Dermis blood vessel endothelial cell (primary cell): Measurements from ENCODE around the gene RARG. TPM values are rescaled to one million over a fixed set of nuclear protein-coding genes. Genes with fewer than 3 reads are reported as not detected.

ENCODE experiments used
- DNase-seq: peaks from one replicate; pipeline ENCODE4 v3.0.0; 2010
- total RNA-seq: library from RNA; depleted of rRNA; stranded (reverse); fragments of >200 nt; gene quantifications from 2 replicates; pipeline ENCODE4 v1.2.3, GENCODE V29; 2014

The RARG gene
- total RNA-seq, 1 donor from 2014 or later, result 11.7 TPM

DNA sequence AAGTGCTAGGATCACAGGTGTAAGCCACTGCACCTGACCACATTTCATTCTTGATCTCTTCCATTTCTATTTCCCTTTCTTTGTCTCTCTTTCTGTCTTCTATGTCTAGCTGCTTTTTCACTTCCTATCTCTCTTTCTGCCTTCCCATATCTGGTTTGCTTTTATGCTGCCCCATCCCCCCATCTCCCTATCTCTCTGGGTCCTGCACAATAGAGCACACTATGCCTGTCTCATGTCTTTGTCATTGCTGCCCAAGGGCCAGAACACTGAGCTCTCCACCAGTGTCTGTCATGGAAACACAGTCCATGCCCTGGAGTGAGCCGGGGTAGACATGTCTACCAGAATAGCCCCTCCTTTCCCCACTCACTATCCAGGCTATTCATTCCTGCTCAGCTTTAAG lies 12.3 kb upstream of the RARG start:
- no peak for DNase-seq

DNA sequence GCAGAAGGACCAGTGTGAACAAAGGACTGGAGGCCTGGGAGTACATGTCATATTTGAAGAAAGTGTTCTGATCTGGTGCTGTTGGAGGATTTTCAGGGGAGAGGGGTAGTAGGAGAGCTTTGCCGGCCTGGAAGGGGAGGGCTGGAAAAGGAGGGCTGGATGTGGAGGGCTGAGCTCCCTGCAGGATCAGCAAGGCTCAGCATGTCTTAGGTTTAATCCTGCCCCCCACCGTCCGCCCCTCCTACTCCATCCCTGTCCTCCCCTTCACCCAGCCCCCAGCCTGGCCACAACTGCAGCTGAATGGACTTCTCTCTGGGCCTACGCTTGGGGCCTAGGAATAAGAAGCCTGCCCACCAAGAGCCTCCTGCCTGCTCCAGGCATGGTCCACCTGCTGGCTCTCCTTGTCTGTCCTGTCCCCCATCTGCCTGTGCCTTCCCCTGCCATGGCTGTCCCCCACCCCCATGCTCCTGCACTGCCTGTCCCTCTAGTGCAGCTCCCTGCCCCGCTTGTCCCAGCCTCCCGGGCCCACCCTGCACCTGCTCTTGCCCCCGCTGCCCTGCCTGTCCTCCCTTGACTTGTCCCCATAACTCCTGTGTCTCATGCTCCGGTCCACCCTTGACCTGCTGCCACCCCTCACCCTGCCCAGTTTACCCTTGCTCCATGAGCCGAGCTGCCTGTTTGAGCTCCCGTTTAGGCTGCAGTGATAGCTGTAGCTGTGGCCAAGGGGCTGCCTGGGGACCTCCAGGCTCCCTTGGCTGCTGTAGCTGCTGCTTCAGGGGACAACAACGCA lies 9.8 kb upstream of the RARG start:
- no peak for DNase-seq

DNA sequence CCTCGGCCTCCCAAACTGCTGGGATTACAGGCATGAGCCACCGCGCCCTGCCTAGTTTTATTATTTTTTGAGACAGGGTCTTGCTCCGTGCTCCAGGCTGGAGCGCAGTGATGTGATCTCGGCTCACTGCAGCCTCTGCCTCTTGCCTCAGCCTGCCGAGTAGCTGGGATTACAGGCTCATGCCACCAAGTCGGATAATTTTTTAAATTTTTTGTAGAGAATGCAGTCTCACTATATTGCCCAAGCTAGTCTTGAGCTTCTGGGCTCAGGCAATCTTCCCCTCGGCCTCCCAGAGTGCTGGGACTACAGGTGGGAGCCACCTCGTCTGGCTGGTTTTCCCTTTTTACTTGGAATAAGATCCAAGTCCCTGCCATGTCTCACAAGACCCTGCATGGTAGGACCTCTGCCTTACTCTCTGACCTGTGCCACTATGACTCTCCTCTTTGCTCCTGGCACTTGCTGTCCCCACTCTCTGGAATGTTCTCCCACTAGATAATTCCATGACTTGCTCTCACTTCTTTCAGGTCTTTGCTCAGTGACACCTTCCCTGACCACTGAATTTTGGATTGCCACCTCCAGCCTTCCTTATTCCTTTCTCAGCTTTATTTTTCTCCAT lies 7.7 kb upstream of the RARG start:
- no peak for DNase-seq

DNA sequence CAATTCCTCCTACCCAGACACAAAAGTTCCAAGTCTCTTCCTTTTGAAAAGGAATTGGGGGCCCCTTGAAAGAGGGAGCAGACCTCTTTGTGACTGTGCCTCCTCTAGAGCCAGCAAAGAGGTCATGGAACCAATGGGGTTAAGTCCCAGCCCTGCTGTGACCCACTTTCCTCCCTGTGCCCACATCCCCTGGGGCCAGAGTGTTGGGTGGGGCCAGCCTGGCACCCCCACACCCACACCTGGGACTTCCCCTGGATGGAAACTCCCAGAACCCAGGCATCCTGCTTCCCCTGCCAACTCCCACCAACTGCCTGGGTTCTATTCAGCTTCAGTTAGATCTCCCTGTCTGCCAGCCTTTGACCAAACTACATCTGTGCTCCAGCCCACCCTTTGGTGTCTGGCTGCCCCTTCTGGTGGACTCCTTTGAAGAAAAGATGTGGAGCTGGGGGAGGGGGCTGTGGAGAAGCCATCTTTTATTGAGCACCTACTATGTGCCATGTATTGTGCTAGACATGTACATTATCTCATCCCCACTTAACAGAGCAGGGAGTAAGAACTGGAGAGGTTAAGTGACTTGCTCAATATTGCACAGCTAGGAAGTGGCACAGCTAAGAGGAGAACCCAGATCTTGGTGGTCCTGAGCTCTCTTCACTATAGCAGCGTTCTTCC lies 4.6 kb upstream of the RARG start:
- DNase-seq, result no peak

DNA sequence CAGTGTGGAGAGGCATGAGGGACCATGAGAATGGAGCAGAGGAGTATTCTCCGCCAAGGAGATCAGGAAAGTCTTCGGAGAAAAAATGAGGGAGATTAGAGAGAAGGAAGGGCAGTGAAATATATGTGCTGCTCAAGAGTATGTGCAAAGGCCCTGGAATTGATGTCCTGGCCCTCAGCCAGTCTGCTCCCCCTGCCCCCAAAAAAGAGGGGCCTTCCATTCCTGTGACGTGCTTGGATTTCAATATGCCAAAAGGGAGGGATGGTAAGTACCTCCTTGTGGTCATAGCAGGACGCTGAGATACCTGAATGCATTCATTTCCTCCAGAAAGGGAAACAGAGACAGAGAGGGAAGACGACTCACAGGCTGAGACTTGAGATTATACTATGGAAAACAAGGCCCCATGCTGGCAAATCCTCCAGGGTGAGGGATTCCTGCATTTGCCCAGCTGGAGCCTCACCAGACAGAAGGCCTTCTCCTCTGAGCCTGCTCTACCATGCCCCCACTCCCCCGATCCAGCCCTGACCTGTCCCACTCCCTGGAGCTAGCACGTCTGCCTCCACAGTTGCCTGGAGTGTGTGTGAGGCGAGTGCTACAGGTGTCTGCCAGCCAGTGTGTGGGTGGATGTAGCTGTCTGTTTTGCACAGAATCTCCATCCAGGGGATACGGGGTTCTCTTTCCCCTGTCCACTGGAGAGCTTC lies 3.9 kb upstream of the RARG start:
- no peak for DNase-seq

DNA sequence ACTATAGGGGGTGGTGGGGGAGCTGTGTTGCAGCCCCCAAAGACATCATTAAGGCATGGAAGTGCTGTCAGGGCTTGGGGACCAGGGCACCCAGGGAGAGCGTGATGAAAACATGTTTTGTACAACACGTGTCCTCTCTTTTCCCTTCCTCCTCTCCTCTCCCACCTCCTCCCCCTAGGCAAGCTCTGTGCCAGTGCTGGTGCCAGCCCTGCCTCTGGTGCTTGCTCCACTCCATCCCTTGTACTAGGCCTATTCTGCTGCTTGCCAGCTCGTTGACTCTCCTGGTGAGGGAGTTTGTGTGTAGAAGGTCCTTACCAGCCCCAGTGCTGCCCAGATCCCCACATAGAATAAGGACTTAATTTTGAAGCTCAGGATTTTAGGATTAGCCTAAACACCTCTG lies 3.2 kb upstream of the RARG start:
- DNase-seq, result no peak

DNA sequence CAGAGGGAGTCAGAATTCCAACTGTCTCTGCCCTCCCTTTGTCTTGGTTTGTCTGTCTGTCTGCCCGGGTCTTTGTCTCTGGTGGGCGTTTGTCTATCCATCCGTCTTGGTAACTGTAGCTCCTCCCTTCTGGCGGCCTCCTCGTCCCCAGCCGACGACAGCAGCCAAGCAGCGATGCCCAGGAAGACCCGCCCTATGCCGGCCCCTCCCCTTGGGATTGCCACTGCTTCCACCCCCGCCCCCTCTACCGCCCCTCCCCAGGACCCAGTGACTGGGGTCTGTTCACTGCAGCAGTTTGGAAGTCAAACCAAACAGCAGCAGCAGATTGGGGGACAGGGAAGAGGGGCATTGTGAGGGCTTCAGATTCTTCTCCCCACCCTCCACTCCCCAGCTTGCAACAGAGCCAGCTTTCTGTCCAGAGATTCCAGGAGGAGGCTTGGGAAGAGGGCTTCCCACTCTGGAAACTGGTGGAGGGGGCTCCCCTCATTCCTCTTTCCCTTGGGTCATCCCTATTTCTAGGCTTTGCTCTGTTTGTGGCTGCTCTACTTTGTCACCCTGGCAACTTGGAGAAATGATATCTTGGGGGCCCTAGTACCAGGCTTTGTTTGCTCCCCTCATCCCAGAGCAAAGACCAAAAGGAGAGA lies 2.4 kb upstream of the RARG start:
- no peak for DNase-seq

DNA sequence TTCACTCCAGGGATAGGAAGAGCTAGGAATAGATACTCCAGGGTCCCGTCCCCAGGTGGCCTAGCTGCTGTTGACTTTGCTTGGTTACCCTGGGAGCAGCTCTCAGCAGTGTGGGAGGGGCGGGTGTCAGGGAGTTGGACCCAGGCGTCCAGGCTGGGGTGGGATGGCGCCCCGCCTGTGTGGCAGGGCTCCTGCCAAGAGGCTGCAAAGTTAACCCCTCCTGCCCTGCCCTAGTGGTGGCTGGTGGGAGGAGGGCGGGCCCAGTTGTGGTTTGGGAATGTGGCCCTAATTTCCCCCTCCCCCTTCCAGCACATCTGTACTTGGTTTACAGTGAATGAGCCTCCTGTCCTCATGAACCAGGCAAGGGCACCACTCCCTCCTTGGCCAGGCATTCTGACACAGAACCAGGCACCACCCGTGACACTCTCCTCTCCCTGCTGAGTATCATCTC lies 1.7 kb upstream of the RARG start:
- DNase-seq, result no peak

DNA sequence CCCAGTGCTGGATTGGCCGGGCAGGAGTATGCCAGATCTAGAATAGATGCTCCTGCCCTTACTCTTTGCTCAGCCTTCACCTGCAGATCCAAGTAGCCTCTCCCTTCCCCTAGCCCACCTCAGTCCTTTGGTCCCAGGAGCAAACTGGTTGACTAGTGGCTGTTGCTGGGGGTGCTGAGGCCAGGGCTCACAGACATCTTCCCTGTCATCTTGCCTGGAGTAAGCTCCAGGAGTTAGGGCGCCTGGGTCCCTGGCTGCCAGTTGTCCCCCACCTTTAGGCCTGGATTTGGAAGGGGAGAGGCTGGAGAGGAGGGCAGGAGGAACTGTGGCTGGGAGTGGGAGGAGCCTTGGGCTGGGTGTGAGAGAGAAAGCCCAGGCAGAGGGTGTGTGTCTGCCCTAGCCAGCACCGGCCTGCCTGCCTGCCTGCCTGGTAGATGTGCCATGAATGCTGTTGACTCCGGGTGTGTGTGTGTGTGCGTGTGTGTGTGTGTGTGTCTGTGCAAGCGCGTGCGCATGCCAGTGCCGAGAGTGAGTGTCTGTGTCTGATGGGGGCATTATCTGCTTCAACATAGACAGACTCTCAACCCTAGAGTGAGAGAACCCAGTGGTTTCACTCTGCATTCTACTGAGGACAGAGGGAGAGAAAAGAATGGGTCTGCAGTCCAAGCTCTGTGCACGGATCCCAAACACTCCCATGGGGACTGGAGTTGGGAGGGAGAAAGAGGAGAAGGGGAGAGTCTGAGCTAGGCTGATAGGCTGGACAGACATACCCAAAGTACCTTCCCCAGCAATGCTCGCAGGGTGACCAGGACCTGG lies 845 bp upstream of the RARG start:
- no peak for DNase-seq

DNA sequence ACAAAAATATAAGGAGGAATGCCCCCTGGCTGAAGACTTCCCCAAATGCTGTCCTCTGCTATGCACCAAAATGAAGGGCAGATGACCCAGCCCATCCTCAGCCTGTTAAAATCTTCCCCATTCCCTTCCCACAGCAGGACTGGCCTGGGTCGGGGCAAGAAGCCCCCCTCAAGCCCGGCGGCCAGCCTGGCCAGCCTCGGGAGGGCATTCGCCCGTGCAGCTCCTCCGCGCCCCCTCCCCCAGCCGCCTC lies 413 bp downstream of the RARG start:
- no peak for DNase-seq

DNA sequence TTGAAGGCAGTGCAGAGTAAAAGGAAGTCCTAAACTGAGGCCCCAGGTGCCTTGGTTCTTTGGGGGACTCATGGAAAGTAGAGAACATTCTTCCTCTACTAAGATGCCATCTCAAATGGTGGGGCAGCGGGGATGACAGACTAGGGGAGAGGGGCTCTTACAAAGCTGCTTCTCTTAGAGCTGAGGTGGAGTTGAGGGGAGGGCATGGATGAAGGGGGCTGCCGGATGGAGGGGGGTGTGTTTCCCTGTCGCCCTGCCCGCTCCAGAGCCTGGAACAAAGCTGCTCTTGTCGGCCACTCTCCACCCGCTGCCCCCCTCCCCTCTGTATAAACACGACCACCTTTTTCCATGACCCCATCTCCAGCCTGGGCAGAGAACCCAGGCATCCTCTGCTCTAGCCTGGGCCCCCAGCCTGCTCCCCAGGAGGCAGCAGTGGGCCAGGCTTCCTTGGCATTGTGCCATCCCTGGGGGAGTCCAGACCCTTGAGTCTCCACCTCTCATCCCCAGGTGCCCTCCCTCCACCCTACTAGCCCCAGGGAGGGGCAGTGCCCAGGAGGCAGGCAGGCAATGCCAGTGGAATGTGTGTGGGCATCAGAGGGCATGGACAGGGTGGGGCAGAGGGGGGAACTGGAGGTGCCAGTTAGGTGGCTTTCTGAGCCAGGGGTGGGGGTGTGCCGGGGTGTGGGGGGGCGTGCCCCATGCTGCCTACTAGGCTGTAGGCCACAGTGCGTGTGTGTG lies 1.7 kb downstream of the RARG start:
- DNase-seq, result no peak

DNA sequence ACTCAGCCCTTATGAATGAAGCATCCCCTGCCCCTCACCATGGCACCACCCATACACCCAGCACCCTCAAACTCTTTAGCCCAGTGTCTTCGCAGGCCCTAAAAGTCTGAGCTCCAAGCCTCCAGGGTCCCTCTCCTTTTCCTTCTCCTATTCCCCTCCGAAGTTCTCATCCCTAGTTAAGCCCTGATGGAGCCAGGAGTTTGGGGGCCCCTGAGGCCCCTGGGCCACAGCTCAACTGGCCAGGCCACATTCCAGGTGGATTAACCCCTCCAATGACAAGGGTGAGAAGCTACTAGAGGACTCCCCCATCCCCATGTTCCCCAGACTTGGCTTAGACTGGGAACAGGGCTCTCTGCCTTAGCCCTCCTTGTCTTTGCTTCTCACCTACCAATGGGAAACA lies 2.6 kb downstream of the RARG start:
- no peak for DNase-seq

DNA sequence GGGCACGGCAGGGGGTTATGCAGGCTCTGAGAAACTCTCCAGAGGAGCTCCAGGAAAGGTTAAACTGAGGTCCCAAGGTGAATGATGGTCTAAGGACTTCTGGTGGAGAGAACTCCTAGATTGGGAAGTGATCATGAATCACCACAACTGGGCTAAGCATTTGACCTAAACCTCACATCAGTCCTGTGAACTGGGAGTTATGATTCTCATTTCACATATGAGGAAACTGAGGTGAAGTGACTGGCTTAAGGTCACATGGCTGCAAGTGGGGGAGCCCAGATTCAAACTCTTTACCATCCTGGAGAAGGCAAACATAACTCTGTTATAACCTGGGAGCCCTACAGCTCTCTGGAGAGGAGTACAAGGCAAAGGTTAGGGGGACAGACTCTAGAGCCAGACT lies 4.2 kb downstream of the RARG start:
- DNase-seq, result no peak

DNA sequence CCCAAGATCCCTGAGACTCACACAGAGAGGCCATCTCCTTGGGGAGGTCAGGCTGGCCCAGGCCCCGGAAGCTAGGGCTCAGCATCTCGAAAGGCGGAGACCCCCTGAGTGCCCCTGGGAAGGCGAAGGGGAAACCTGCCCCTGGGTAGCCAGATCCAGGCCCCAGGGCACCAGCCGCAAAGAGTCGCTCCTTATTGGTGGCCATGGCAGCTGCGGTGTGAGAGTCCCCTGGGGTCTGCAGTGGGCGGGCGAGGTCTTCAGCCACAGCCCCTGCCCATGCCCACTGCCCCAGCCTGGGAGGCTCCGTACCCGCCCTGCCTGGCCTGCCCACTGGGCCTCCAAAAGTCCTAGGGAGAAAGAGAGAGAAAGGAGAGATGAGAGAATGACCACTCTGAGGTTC lies 4.7 kb downstream of the RARG start:
- no peak for DNase-seq

DNA sequence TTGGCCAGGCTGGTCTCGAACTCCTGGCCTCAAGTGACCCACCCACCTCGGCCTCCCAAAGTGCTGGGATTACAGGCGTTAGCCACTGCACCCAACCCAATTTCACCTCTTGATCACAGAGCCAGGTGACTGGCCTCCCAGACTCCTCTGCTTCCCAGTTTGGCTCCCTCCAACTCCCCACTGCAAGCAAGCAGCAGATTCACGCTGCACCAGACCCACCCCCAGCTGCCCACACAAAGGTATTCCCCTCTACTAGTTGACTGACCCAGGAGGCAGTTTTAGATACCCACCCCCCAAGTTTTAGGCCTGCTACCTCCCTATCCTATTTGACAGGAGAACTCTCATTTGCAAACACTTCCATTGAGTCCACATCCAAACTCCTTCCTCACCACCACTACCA lies 5.2 kb downstream of the RARG start:
- DNase-seq, result no peak

DNA sequence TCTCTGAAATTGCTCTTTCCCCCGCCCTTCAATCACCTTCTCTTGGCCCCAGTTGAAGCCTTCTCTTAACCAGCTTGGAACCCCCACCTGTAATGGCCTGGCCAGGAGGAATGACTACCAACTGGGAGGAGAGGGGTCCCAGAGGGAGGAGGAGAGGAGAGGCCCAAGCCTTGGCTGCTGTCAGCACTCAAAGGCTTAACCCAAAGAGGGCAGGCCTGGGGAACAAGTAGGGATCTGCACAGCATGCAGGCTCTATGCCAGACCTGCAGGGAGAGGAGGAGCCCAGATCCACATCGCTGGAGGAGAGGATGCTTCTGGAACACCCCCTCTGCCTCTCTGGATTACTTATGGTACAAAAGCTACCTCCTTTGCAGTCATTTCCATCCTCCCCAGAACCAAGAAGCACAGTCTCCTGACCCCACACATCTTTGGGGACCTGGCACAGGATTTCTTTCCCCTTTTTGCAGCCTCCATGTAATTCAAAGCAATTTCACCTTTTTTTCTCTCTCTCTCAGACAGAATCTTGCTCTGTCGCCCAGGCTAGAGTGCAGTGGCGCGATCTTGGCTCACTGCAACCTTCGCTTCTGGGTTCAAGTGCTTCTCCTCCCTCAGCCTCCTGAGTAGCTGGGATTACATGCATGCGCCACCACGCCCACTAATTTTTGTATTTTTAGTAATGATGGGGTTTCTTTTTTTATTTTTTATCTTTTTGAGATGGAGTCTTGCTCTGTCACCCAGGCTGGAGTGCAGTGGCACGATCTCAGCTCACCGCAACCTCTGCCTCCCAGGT lies 6.2 kb downstream of the RARG start:
- DNase-seq, result no peak

DNA sequence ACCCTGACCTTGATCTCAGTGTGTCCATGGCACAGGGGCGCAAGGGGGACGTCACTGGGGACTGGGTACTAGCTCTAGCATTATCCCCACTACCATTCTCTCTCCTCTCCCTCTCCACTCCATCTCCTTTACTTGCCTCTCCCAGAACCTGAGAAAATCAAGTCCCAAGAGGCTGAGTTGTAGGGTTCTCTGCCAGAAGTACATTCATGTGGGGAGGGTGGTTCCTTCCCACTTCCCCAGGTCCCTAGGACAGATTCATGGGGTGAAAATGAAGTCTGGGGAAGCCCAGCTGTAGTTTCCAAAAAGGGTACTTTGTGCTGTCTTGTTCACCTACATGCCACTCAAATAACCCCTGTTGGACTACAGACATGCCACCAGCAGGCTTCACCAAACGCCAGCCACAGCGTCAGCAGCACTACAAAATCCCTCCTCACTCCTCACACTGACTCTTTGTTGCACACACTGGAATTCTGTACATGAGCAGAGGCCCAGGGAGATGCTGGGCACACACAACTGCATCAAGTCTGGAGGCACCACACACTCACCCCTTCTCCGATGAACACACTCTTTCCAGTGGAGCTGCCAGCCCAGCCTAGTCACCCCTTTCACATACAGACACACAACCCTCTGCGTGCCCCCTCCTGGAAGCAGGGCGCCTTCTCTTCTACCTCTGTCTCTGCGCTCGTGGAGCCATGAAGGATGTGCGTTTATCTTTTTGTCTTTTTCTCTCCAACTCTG lies 6.9 kb downstream of the RARG start:
- DNase-seq, result no peak

DNA sequence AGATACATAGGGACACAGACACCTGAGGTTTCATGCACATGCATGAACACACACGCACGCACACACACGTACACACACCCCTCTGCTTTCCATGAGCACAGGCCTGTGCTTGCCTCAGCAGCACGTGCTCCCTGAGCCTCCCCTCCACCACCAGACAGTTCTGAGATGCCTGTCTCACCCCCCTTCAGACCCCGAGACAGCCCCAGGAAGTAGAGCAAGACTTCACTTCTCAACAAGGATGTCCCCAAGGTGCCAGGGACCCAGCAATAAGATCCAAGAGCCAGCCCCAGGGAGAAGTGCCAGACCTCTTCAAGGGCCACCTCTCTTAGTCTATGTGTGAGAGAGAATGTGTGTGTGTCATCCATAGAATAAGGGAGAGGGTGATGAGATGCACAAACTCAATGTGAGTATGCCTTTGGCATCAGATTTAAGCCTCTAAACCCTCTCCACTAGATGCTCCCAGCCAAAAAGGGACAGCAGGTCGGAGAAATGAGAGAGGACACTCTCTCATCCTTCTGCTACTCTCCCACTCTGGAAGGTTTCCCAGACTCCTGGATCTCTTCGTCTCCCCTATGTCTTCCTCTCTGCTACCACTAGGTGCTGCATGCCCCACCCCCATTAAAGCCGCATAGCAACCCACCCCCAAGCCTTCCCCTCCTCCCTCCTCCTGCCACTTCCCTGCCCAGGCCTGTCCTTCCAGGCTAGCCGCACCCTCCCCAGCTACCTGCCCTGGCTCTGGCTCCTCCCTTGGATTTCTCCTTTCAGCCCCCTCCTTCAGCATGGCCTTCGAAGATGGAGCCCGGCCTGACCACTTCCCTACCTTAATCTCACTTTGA lies 7.7 kb downstream of the RARG start:
- no peak for DNase-seq
